ENCODE measurements around the gene TLX2. TPM values are rescaled to one million over a fixed set of nuclear protein-coding genes. Genes with fewer than 3 reads are reported as not detected.

TLX2 gene
- total and polyA plus RNA-seq, 12 donors, result not detected

DNA sequence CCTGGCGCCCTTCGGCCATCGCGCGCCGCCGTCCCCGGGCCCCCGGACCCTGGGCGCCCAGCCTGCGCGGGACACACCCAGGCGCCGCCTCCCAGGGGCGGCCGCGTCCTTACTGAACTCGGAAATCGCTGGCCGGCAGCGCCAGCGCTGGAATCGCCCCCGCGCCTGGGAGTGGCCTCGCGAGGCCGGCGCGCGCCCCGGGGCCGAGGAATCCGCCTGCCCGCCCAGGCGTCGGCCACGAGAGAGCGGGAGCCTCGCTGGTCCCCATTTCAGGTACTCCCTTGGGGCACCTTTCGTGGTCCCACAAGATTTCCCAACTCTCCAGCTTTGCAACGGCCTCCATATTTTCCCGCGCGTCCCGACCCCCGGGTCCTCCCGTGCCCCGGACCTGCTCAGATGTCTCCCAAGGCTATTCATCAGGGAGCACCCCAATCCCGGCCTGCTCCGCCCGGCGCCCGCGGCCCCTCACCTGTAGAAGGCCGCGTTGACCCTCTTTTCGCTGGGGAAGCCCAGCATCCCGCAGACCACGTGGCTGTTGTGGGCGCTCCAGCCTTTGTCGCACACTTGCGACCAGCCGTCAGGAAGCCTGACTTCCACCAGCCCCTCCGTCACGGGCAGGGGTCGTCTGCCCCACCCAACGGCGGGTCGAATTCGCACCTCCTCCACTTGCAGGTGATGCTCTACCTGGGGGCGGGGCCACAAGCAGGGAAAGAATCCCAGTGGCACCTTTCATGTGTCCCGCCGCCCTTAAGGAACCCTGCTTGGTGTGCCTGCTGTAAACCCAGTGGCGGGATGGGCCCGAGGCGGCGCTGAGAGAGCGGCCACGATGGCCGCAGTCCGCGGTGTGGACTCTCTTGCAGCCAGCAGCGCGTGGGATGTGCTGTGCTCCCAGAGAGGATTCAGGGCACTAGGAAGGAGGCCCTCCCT, 34.9 kb downstream of the TLX2 start:
- Histone ChIP-seq H3K4me1 (peaks cover 6 to 36% (median 22%) of the 10 kb centered on the region in 9 donors), H3K9me3 (no peaks in the 10 kb centered on the region), H3K27me3 (peaks cover 0 to 19% (median 0%) of the 10 kb centered on the region in 7 donors), H3K4me3 (peak overlapping the region; percentile 22 to 82 (median 68)), H3K36me3 (no peaks in the 10 kb centered on the region), H3K27ac (peak overlapping the region; percentile 57 to 92 (median 80))
- peak; percentile 87 to 92 (median 88) for ATAC-seq
- peak; percentile 72 to 80 for DNase-seq
- TF ChIP-seq, protein P1, sequence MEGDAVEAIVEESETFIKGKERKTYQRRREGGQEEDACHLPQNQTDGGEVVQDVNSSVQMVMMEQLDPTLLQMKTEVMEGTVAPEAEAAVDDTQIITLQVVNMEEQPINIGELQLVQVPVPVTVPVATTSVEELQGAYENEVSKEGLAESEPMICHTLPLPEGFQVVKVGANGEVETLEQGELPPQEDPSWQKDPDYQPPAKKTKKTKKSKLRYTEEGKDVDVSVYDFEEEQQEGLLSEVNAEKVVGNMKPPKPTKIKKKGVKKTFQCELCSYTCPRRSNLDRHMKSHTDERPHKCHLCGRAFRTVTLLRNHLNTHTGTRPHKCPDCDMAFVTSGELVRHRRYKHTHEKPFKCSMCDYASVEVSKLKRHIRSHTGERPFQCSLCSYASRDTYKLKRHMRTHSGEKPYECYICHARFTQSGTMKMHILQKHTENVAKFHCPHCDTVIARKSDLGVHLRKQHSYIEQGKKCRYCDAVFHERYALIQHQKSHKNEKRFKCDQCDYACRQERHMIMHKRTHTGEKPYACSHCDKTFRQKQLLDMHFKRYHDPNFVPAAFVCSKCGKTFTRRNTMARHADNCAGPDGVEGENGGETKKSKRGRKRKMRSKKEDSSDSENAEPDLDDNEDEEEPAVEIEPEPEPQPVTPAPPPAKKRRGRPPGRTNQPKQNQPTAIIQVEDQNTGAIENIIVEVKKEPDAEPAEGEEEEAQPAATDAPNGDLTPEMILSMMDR (IDR thresholded peaks at IDR 0.05), result peak in 1 of 9 donors; percentile 11
- 5 to 6% methylated on average over 80 to 85 of the region's 85 CpGs for WGBS, 2 donors
- intact Hi-C loops (cut with DNase I), result loop anchor here in 1 of 10 donors (5.0 kb wide), 1 partner anchor 38 kb away; no protein-coding TSS in a partner anchor

DNA sequence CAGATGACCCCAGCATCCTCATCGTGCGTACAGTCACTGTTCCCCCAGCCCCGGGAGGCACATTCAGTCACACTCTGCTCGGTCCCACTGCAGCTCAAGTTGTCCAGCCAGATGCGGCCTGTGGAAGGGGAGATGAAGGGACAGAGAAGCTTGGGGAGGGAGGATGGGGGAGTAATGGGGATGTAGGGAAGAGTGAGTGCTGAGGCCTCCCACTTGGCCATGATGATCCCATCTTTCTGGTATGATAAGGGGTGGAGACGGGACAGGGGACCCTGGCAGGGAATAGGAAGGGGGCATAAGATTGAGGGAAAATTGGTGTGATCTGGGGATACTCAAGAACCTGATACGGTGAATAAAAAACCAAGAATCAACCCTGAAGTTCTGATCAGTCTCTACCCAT, 36.0 kb downstream of the TLX2 start:
- Histone ChIP-seq H3K36me3 (no peaks in the 10 kb centered on the region), H3K9me3 (no peaks in the 10 kb centered on the region), H3K4me1 (peaks cover 10 to 39% (median 24%) of the 10 kb centered on the region in 9 donors), H3K27me3 (peaks cover 0 to 19% (median 0%) of the 10 kb centered on the region in 7 donors), H3K4me3 (no peak overlapping the region), H3K27ac (no peak overlapping the region)
- 71 to 85% methylated on average over 7 of the region's 7 CpGs for WGBS, 2 donors
- DNase-seq, result no peak
- no peak for ATAC-seq
- intact Hi-C loops (cut with DNase I), result no loop called here
- TF ChIP-seq, protein P1 (IDR thresholded peaks at IDR 0.05), result no peak

DNA sequence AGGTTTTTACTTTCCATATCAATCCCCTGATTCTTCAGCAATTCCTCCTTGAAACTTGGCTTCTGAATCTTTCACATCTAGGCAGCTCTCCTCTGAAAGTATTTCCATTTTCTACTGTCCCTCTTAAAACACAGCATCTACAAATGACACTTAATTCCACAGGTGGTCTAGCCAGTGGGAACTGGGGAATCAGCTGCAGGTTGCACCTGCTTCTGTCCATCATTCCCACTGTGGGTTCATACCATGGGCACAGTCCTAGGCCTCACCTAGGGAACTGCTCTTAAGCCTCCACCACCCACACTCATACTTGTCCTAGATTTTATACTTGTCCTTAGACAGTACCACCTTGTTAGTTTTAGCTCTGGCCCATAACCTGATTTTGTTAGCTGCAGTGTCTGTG, 37.3 kb downstream of the TLX2 start:
- no peak overlapping the region for H3K27ac ChIP-seq
- DNase-seq (no peak), ATAC-seq (no peak)
- H3K9me3 ChIP-seq, result no peaks in the 10 kb centered on the region
- H3K27me3 ChIP-seq, result peaks cover 0 to 19% (median 0%) of the 10 kb centered on the region in 7 donors
- peaks cover 0 to 6% (median 0%) of the 10 kb centered on the region in 9 donors for H3K36me3 ChIP-seq
- H3K4me1 ChIP-seq, result peaks cover 12 to 52% (median 30%) of the 10 kb centered on the region in 9 donors
- TF ChIP-seq, protein P1 (IDR thresholded peaks at IDR 0.05), result no peak
- intact Hi-C loops (cut with DNase I), result no loop called here
- no peak overlapping the region for H3K4me3 ChIP-seq

DNA sequence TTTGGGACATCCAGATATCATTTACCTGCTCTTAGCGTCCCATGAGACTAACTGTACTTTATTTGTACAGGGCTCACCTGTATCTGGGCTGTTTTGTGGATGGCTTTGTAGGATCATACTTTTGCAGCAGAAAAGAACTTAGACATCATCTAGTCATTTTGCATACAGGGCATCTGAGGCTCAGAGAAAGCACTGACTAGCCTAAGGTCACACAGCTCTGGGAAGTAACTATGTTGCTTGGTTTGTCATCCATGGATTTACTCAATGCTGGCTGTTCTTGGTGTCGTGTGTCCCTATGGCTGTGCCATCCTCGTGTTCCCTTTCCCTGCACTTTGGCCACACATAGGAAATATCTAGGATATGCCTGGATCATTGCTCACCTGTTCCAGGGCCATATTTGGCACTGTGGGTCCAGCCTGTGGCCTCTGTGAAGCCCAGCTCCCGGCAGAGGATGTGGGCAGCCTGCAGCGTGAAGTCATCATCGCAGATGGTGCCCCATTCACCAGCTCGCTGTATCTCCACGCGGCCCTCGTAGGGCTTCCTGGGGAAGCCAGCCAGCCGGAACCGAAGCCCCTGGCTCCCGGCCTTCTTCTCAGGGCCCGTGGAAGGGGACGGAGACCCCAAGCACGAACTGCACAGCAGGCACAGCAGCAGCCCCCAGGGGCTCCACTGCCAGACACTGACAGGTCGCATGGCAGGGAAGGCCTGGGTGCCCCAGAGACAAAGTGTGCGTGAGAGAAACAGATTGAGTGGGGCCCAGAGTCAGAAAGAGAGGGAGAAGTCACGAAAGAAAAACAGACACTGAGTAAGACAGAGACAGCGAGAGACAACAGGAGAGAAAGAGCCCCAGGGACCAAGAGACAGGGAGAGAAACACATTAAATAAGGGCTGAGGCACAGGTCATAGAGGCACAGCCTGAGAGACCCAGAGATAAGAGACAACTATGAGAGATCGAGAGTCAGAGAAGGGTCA, 38.0 kb downstream of the TLX2 start:
- intact Hi-C loops (cut with DNase I), result loop anchor here in 1 of 10 donors (2.0 kb wide), 1 partner anchor 21 kb away; no protein-coding TSS in a partner anchor
- Histone ChIP-seq H3K27ac (peak overlapping the region in 6 of 10 donors; percentile 81 to 91 (median 90)), H3K4me3 (peak overlapping the region in 7 of 10 donors; percentile 67 to 83 (median 79)), H3K36me3 (peaks cover 0 to 11% (median 0%) of the 10 kb centered on the region in 9 donors), H3K9me3 (no peaks in the 10 kb centered on the region), H3K4me1 (peaks cover 12 to 54% (median 30%) of the 10 kb centered on the region in 9 donors), H3K27me3 (peaks cover 0 to 19% (median 0%) of the 10 kb centered on the region in 7 donors)
- 68 to 71% methylated on average over 21 of the region's 21 CpGs for WGBS, 2 donors
- TF ChIP-seq, protein P1 (IDR thresholded peaks at IDR 0.05), result no peak
- DNase-seq (no peak), ATAC-seq (no peak)

Data from heart right ventricle (tissue), 16 donors.